ENCODE data around the gene AKNA.

AKNA gene

GRCh38 chr9:114319147-114319546 is 68.6 kb downstream of the AKNA start:
- no peak for DNase-seq (ENCODE audit: low read depth, low spot score)

- no peak for DNase-seq (ENCODE audit: low read depth, low spot score)
Measured at GRCh38 chr9:114318416-114318815, 69.4 kb downstream of the AKNA start.

- DNase-seq (ENCODE audit: low read depth, low spot score), result no peak
Measured at GRCh38 chr9:114317665-114318357, 70.0 kb downstream of the AKNA start.

GRCh38 chr9:114316605-114317230 is 71.1 kb downstream of the AKNA start:
- peak; percentile 62 for DNase-seq (ENCODE audit: low read depth, low spot score)

- DNase-seq (ENCODE audit: low read depth, low spot score), result no peak
Measured at GRCh38 chr9:114315723-114316363, 71.9 kb downstream of the AKNA start.

GRCh38 chr9:114314881-114315722 is 72.7 kb downstream of the AKNA start:
- no peak for DNase-seq (ENCODE audit: low read depth, low spot score)

GRCh38 chr9:114314256-114314867 is 73.4 kb downstream of the AKNA start:
- DNase-seq (ENCODE audit: low read depth, low spot score), result no peak

GRCh38 chr9:114313186-114313585 is 74.6 kb downstream of the AKNA start:
- DNase-seq (ENCODE audit: low read depth, low spot score), result no peak

GRCh38 chr9:114312513-114312875 is 75.3 kb downstream of the AKNA start:
- DNase-seq (ENCODE audit: low read depth, low spot score), result no peak

GRCh38 chr9:114311571-114312512 is 75.9 kb downstream of the AKNA start:
- no peak for DNase-seq (ENCODE audit: low read depth, low spot score)

GRCh38 chr9:114310471-114311450 is 77.0 kb downstream of the AKNA start:
- DNase-seq (ENCODE audit: low read depth, low spot score), result no peak

- no peak for DNase-seq (ENCODE audit: low read depth, low spot score)
Measured at GRCh38 chr9:114309096-114309495, 78.7 kb downstream of the AKNA start.

- no peak for DNase-seq (ENCODE audit: low read depth, low spot score)
Measured at GRCh38 chr9:114308361-114308950, 79.3 kb downstream of the AKNA start.

- peak; percentile 23 for DNase-seq (ENCODE audit: low read depth, low spot score)
Measured at GRCh38 chr9:114307899-114308267, 79.9 kb downstream of the AKNA start.

GRCh38 chr9:114304416-114305188 is 83.2 kb downstream of the AKNA start:
- DNase-seq (ENCODE audit: low read depth, low spot score), result no peak

GRCh38 chr9:114303977-114304376 is 83.8 kb downstream of the AKNA start:
- DNase-seq (ENCODE audit: low read depth, low spot score), result no peak

- no peak for DNase-seq (ENCODE audit: low read depth, low spot score)
Measured at GRCh38 chr9:114303571-114303970, 84.2 kb downstream of the AKNA start.

GRCh38 chr9:114302727-114303126 is 85.1 kb downstream of the AKNA start:
- no peak for DNase-seq (ENCODE audit: low read depth, low spot score)
